Aortic smooth muscle cell (primary cell): ENCODE data around the gene NUTM2F. TPM values are rescaled to one million over a fixed set of nuclear protein-coding genes. Genes with fewer than 3 reads are reported as not detected.

Source experiments
- total RNA-seq: library from RNA; depleted of rRNA; stranded (reverse); fragments of >200 nt; gene quantifications from 2 replicates; pipeline ENCODE4 v1.2.3, GENCODE V29; 2014

Gene NUTM2F, protein sequence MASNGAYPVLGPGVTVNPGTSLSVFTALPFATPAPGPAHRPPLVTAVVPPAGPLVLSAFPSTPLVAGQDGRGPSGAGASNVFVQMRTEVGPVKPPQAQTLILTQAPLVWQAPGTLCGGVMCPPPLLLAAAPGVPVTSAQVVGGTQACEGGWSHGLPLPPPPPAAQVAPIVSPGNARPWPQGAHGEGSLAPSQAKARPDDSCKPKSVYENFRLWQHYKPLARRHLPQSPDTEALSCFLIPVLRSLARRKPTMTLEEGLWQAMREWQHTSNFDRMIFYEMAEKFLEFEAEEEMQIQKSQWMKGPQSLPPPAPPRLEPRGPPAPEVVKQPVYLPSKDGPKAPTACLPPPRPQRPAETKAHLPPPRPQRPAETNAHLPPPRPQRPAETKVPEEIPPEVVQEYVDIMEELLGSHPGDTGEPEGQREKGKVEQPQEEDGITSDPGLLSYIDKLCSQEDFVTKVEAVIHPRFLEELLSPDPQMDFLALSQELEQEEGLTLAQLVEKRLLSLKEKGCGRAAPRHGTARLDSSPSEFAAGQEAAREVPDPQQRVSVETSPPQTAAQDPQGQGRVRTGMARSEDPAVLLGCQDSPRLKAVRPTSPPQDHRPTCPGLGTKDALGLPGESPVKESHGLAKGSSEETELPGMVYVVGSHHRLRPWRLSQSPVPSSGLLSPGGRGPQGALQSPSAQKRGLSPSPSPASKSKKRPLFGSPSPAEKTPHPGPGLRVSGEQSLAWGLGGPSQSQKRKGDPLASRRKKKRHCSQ
- not detected in 2 replicates for total RNA-seq

DNA sequence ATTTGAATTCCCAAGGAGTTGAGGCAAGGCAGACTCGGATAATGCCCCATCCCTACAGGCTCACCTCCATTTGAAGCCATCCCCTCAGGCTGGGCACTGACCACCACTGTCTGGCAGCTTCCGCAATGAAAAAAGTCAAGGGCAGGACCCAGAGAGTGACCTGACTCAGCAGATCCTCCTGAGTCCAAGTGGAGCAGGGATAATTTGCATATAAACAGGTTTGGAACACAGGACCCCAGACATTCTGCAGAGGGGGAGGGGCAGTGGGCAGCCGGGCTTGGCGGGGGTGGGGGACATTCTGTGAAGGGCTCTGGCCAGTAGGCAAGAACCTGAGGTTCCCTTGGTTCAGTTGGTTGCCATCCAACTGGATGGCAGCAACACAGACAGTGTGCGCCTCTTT is at the start of gene NUTM2F:
Gene NUTM2F, minus strand, starts transcription at position 101 of the 400 bp plus-strand sequence. Its CDS starts 21 bp downstream, at position 80.

Other genes starting within 250 kb of the NUTM2F start
- gene PTPDC1, start 244.2 kb downstream of the NUTM2F start, total RNA-seq: 6.5 TPM in 2 replicates
- 2.1 and 2.9 TPM in 2 replicates for gene ZNF169, start 69.3 kb downstream of the NUTM2F start, total RNA-seq
- 0.06 TPM in 1 of 2 replicates, not detected in the other for gene PCAT7, start 226.4 kb upstream of the NUTM2F start, total RNA-seq